ENCODE results near the gene CAMK2A. TPM values are rescaled to one million over a fixed set of nuclear protein-coding genes. Genes with fewer than 3 reads are reported as not detected.

The CAMK2A gene
- total and polyA plus RNA-seq, 2 experiments from 2014 or later: 1.2 to 2.6 TPM

- no peak overlapping the region for H3K4me2 ChIP-seq
- TF ChIP-seq CTCF (IDR thresholded peaks at IDR 0.05; ENCODE audit: poor library complexity) (no peak), EZH2phosphoT487 (IDR thresholded peaks at IDR 0.05; ENCODE audit: low read depth, severe bottlenecking, unreplicated experiment) (no peak), EZH2 (IDR thresholded peaks at IDR 0.05; ENCODE audit: borderline replicate concordance) (no peak)
- no peak overlapping the region for H3K27ac ChIP-seq
- H2AFZ ChIP-seq: no peak overlapping the region
- H3K4me1 ChIP-seq (ENCODE audit: insufficient read depth): peaks cover 17% of the 10 kb centered on the region
- H3K36me3 ChIP-seq (replicated peaks; ENCODE audit: insufficient read depth, low read depth): no peaks in the 10 kb centered on the region
- DNase-seq (ENCODE audit: low spot score): no peak
- H3K4me3 ChIP-seq: no peak overlapping the region
- no peaks in the 10 kb centered on the region for H3K9me3 ChIP-seq (ENCODE audit: low read depth)
- no peaks in the 10 kb centered on the region for H3K27me3 ChIP-seq
- no peaks in the 10 kb centered on the region for H4K20me1 ChIP-seq (ENCODE audit: insufficient read depth, poor library complexity, severe bottlenecking)
- H3K79me2 ChIP-seq: peaks cover 27% of the 10 kb centered on the region
- H3K9me2 ChIP-seq (replicated peaks; ENCODE audit: insufficient read depth): no peaks in the 10 kb centered on the region
- 91% methylated on average over 6 of the region's 6 CpGs for WGBS (ENCODE audit: low lambda C conversion rate, missing lambda C conversion rate)
Measured at GRCh38 chr5:150174285-150174684, 115.3 kb downstream of the CAMK2A start.

GRCh38 chr5:150173161-150173560 lies 116.4 kb downstream of the CAMK2A start:
- no peaks in the 10 kb centered on the region for H3K9me3 ChIP-seq (ENCODE audit: low read depth)
- H3K4me1 ChIP-seq (ENCODE audit: insufficient read depth): peaks cover 26% of the 10 kb centered on the region
- peaks cover 22% of the 10 kb centered on the region for H3K79me2 ChIP-seq
- no peaks in the 10 kb centered on the region for H3K36me3 ChIP-seq (replicated peaks; ENCODE audit: insufficient read depth, low read depth)
- no peak for DNase-seq (ENCODE audit: low spot score)
- H3K9me2 ChIP-seq (replicated peaks; ENCODE audit: insufficient read depth): no peaks in the 10 kb centered on the region
- no peak overlapping the region for H3K4me2 ChIP-seq
- no peaks in the 10 kb centered on the region for H3K27me3 ChIP-seq
- H4K20me1 ChIP-seq (ENCODE audit: insufficient read depth, poor library complexity, severe bottlenecking): no peaks in the 10 kb centered on the region
- no peak overlapping the region for H2AFZ ChIP-seq
- no peak overlapping the region for H3K4me3 ChIP-seq
- TF ChIP-seq CTCF (IDR thresholded peaks at IDR 0.05; ENCODE audit: poor library complexity) (no peak), EZH2 (IDR thresholded peaks at IDR 0.05; ENCODE audit: borderline replicate concordance) (no peak), EZH2phosphoT487 (IDR thresholded peaks at IDR 0.05; ENCODE audit: low read depth, severe bottlenecking, unreplicated experiment) (no peak)
- WGBS (ENCODE audit: low lambda C conversion rate, missing lambda C conversion rate): 67% methylated on average over 3 of the region's 3 CpGs
- no peak overlapping the region for H3K27ac ChIP-seq

DNA sequence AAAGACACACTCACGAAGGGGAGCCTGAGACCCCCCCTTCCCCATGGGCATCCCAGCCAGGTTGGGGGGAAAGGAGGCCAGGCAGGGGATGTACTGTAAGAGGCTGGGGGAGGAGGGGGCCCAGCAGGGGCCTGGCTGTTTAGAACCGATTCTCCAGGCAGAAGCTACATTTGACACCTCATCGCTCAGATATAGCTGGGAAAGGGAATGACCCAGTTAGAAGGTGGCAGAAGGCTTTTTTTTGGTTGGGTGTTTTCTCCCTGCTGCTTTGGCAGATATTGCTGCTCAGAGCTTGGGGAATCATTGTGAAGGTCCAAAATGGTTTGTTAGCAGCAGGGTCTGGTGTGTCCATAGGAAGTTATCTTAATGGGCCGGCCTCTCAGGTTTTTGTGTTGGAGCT lies 117.0 kb downstream of the CAMK2A start:
- WGBS (ENCODE audit: low lambda C conversion rate, missing lambda C conversion rate): 74% methylated on average over 4 of the region's 4 CpGs
- no peak for TF ChIP-seq EZH2 (IDR thresholded peaks at IDR 0.05; ENCODE audit: borderline replicate concordance)
- no peak for TF ChIP-seq EZH2phosphoT487 (IDR thresholded peaks at IDR 0.05; ENCODE audit: low read depth, severe bottlenecking, unreplicated experiment)
- TF ChIP-seq CTCF (IDR thresholded peaks at IDR 0.05; ENCODE audit: poor library complexity): no peak
- Histone ChIP-seq H3K4me1 (ENCODE audit: insufficient read depth) (peaks cover 26% of the 10 kb centered on the region), H3K4me3 (no peak overlapping the region), H2AFZ (no peak overlapping the region), H3K27ac (no peak overlapping the region), H3K4me2 (no peak overlapping the region), H3K9me3 (ENCODE audit: low read depth) (no peaks in the 10 kb centered on the region), H3K36me3 (replicated peaks; ENCODE audit: insufficient read depth, low read depth) (no peaks in the 10 kb centered on the region), H3K27me3 (no peaks in the 10 kb centered on the region), H3K9me2 (replicated peaks; ENCODE audit: insufficient read depth) (no peaks in the 10 kb centered on the region), H4K20me1 (ENCODE audit: insufficient read depth, poor library complexity, severe bottlenecking) (no peaks in the 10 kb centered on the region), H3K79me2 (peaks cover 24% of the 10 kb centered on the region)
- no peak for DNase-seq (ENCODE audit: low spot score)

DNA sequence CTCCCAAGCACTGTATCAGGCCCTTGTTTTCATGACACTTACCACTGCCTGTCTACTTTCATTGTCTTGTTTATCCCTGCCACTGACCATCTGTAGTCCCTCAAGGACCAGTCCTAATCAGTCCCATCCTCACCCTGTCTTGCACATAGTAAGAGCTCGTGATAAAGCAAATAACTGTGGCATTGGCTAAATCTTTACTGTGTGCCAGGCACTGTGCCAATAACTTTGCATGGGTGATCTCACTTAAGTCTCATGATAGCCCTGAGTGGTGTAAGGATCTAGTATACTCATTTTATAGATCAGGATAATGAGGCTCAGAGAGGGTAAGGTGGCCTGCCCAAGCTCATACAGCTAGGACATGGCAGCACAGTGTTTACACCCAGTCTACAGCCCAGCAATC lies 117.4 kb downstream of the CAMK2A start:
- 68% methylated on average over 1 of the region's 1 CpG for WGBS (ENCODE audit: low lambda C conversion rate, missing lambda C conversion rate)
- H3K79me2 ChIP-seq: peaks cover 24% of the 10 kb centered on the region
- H3K4me1 ChIP-seq (ENCODE audit: insufficient read depth): peaks cover 26% of the 10 kb centered on the region
- no peak overlapping the region for H3K27ac ChIP-seq
- H3K9me3 ChIP-seq (ENCODE audit: low read depth): no peaks in the 10 kb centered on the region
- no peaks in the 10 kb centered on the region for H3K27me3 ChIP-seq
- no peak overlapping the region for H3K4me3 ChIP-seq
- no peak for DNase-seq (ENCODE audit: low spot score)
- no peak overlapping the region for H2AFZ ChIP-seq
- H3K4me2 ChIP-seq: no peak overlapping the region
- H3K9me2 ChIP-seq (replicated peaks; ENCODE audit: insufficient read depth): no peaks in the 10 kb centered on the region
- no peak for TF ChIP-seq EZH2phosphoT487 (IDR thresholded peaks at IDR 0.05; ENCODE audit: low read depth, severe bottlenecking, unreplicated experiment)
- no peak for TF ChIP-seq CTCF (IDR thresholded peaks at IDR 0.05; ENCODE audit: poor library complexity)
- TF ChIP-seq EZH2 (IDR thresholded peaks at IDR 0.05; ENCODE audit: borderline replicate concordance): no peak
- no peaks in the 10 kb centered on the region for H4K20me1 ChIP-seq (ENCODE audit: insufficient read depth, poor library complexity, severe bottlenecking)
- no peaks in the 10 kb centered on the region for H3K36me3 ChIP-seq (replicated peaks; ENCODE audit: insufficient read depth, low read depth)
